Thoracic aorta (tissue), 2 donors: ENCODE data around the gene ASIC2. TPM values are rescaled to one million over a fixed set of nuclear protein-coding genes. Genes with fewer than 3 reads are reported as not detected.

Experiments
- ATAC-seq: fragments of 150-250 bp; one replicate; pipeline ENCODE4 v1.8.0; 2017; ENCODE audit warnings: low read depth; ENCODE audit not compliant: insufficient number of reproducible peaks, low FRiP score
- DNase-seq: peaks from one replicate; pipeline ENCODE4 v3.0.0-alpha.2; 2020; ENCODE audit warnings: low spot score
- H3K27ac ChIP-seq, 2 donors: fragments of 200-600 bp; sonication (generic); 1 replicate in 1 of 2; 2 replicates in 1 of 2; pipeline ENCODE4 v1.5.1; 2016; ENCODE audit warnings: mild to moderate bottlenecking in 2 of 2, moderate library complexity in 2 of 2
- H3K27me3 ChIP-seq: fragments of 200-600 bp; sonication (generic); replicated peaks from 2 replicates; pipeline ENCODE4 v1.6.0; 2016; ENCODE audit warnings: mild to moderate bottlenecking; ENCODE audit not compliant: insufficient read depth
- H3K36me3 ChIP-seq: fragments of 200-600 bp; sonication (generic); one replicate; pipeline ENCODE4 v1.5.1; 2016
- H3K4me1 ChIP-seq, 2 donors: fragments of 200-600 bp; sonication (generic); 1 replicate in 1 of 2; 2 replicates in 1 of 2; pipeline versions ENCODE4 v1.5.1 to v1.6.0; 2016; ENCODE audit warnings: low read depth in 2 of 2, mild to moderate bottlenecking in 1 of 2; ENCODE audit not compliant: control insufficient read depth in 1 of 2
- H3K4me3 ChIP-seq: fragments of 200-600 bp; sonication (generic); 2 replicates; pipeline ENCODE4 v1.5.1; 2016; ENCODE audit warnings: mild to moderate bottlenecking
- H3K9me3 ChIP-seq: fragments of 200-600 bp; sonication (generic); 2 replicates; pipeline ENCODE4 v1.5.1; 2016
- CTCF ChIP-seq: fragments of 200-600 bp; sonication (generic); IDR thresholded peaks from one replicate; pipeline ENCODE4 v1.5.1; 2019; ENCODE audit warnings: antibody characterized with exemption
- total RNA-seq, 2 donors: library from RNA; depleted of rRNA; stranded (reverse); fragments of >200 nt; gene quantifications; one replicate each; pipeline versions ENCODE4 v1.1.0 to v1.2.3, GENCODE V29; 2016

Gene ASIC2
- total RNA-seq, 2 donors from 2014 or later = 0.54 to 1.1 TPM

GRCh38 chr17:33179151-33179550 is 113.9 kb downstream of the ASIC2 start:
- no peaks in the 10 kb centered on the region for H3K9me3 ChIP-seq
- H3K36me3 ChIP-seq = no peaks in the 10 kb centered on the region
- H3K27me3 ChIP-seq = no peaks in the 10 kb centered on the region
- no peak overlapping the region for H3K27ac ChIP-seq
- H3K4me1 ChIP-seq = peaks cover 0 to 5% of the 10 kb centered on the region in 2 donors
- H3K4me3 ChIP-seq = no peak overlapping the region
- no peak for ATAC-seq
- no peak for DNase-seq
- TF ChIP-seq CTCF = no peak

GRCh38 chr17:33178681-33179080 is 114.4 kb downstream of the ASIC2 start:
- Histone ChIP-seq H3K9me3 (no peaks in the 10 kb centered on the region), H3K4me3 (no peak overlapping the region), H3K4me1 (peaks cover 0 to 5% of the 10 kb centered on the region in 2 donors), H3K27me3 (no peaks in the 10 kb centered on the region), H3K27ac (no peak overlapping the region), H3K36me3 (no peaks in the 10 kb centered on the region)
- no peak for TF ChIP-seq CTCF
- DNase-seq (no peak), ATAC-seq (no peak)

GRCh38 chr17:33175562-33175961 is 117.5 kb downstream of the ASIC2 start:
- H3K27ac ChIP-seq = no peak overlapping the region
- no peaks in the 10 kb centered on the region for H3K36me3 ChIP-seq
- peaks cover 0 to 5% of the 10 kb centered on the region in 2 donors for H3K4me1 ChIP-seq
- no peak overlapping the region for H3K4me3 ChIP-seq
- no peaks in the 10 kb centered on the region for H3K9me3 ChIP-seq
- TF ChIP-seq CTCF = no peak
- no peak for ATAC-seq
- no peaks in the 10 kb centered on the region for H3K27me3 ChIP-seq
- no peak for DNase-seq

- Histone ChIP-seq H3K9me3 (no peaks in the 10 kb centered on the region), H3K27ac (no peak overlapping the region), H3K36me3 (no peaks in the 10 kb centered on the region), H3K4me1 (peaks cover 5 to 7% of the 10 kb centered on the region in 2 donors), H3K4me3 (no peak overlapping the region), H3K27me3 (no peaks in the 10 kb centered on the region)
- no peak for TF ChIP-seq CTCF
- ATAC-seq = no peak
- DNase-seq = no peak
These were observed 121.2 kb downstream of the ASIC2 start for GRCh38 chr17:33171931-33172330.

GRCh38 chr17:33169580-33170285 is 123.4 kb downstream of the ASIC2 start:
- ATAC-seq (peak; percentile 80), DNase-seq (no peak)
- peak overlapping the region in 1 of 2 donors; percentile 36 for H3K27ac ChIP-seq
- no peaks in the 10 kb centered on the region for H3K9me3 ChIP-seq
- H3K36me3 ChIP-seq = no peaks in the 10 kb centered on the region
- H3K4me3 ChIP-seq = no peak overlapping the region
- no peak for TF ChIP-seq CTCF
- peaks cover 0 to 12% of the 10 kb centered on the region in 2 donors for H3K4me1 ChIP-seq
- no peaks in the 10 kb centered on the region for H3K27me3 ChIP-seq
